Hematopoietic multipotent progenitor cell treated with erythropoietin and hydrocortisone succinate and interleukin-3 and kit ligand, for 6 days (in vitro differentiated cells): ENCODE data around the gene HBQ1.
"Not testable (repeated sequence)": the region's sequence is repeated elsewhere in the genome, so short reads cannot be mapped to it uniquely, and the experiment has no call there.

Source experiments
- DNase-seq: peaks from one replicate; pipeline ENCODE4 v3.0.0-alpha.2; 2015

The HBQ1 gene

DNA sequence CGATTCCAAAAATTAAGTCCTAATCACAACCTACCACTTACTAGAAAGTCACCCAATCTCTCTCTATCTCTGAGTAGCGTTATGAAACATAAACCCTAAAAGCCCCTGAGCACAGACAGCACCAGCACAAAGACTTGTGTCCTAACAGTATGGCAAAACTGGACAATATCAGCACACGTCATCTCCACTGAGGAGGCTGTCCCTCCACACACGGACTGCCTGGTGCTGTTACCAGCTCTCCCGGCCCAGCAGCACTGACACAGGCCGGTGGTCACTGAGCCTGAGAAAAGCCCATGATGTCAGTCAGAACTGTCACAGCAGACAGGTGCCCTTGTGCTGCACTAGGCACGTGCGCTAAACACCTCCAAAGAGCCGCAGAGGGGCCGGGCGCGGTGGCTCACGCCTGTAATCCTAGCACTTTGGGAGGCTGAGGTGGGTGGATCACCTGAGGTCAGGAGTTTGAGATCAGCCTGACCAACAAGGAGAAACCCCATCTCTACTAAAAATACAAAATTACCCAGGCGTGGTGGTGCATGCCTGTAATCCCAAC lies 31.4 kb downstream of the HBQ1 start:
- not testable (repeated sequence) for DNase-seq

- DNase-seq: no peak
Observed at GRCh38 chr16:212999-213398, 32.7 kb downstream of the HBQ1 start.

DNA sequence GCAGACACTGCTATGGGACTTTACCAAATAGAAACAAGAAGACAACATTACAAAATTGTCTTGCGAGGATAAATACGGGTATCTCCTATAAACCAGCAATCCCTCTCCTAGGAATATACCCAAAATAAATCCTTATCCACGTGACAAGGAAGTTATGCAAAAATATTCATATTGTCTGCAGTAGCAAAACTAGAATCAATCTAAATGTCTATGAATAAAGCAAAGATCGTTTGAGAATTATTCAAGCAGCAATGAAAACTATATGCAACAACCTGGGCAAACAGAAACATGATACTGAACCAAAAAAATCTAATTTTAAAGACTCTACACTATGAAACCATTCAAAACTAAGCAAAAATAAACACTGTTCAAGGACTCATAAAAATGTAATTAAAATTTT lies 39.8 kb downstream of the HBQ1 start:
- DNase-seq: no peak

DNA sequence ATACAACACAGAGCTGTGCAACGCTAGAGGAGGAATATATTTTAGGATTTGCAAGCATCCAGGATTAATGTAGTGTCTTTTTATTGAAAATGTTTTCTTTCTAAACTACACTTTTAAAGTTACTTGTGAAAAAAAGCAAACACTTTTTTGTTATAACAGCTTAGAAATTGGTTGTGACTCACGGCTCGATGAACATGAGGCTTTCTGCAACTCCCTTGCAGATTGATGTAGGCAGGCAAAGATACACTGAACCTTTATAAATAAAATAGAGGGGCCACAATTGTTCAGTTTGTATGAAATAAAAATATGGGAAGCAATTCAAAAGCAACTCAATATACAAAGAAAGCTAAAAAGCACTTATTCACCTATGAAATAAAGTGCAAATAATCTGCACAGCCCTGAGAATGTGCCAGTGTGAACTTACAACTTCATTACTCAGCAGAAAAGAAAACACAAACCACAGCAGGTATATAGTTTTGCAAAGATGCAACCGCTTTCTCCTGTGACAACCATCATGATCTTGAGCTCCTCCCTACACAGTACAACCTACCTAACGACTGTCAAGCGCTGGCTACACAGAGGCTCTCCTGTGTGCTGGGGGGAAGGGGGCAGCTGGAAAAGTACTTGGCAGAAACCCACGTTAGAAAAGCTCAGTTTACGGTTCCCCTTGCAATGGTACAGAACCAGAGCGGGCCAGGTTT lies 48.0 kb downstream of the HBQ1 start:
- peak; percentile 59 for DNase-seq

DNA sequence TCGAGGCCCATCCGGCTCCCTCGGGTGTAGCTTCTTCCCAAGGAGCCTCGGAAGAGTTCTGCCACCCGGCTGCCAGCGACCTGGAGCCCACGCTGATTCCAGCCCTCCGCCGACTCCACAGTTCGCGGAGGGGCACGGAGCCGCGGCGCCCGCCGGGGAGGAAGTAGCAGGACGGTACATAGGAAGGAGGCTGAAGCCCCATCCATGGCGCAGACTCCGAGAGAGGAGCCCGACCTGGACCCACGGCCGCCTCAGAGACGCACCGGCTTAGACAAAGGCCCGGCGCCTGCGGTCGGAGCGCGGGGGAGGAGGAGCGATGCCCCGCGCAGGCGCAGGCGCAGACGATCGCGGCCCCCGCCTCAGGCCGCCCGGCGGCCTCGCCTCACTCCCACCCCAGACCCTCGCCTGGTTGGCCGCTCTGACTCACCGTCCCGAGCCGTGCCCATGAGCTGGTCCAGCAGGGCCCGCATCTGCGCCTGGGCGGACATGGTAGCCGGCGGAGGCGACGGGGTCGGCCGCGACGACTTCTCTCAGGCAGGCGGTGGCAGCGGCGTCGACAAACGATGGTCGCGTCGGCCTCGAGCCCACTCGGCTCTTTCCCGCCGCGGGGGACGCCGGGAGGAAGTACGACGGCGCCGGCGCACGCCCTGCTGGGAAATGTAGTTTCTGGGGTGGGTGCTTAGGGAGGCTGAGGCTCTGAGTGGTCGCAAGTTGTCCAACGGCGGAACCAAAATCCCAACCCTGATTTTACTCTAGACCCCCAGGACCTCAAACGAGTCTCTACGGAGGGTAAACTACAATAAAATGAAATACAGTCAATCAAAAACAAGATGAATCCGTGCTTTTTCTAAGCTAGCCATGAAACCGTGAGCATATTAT lies 48.8 kb downstream of the HBQ1 start, which contains the start of gene LUC7L:
TSS of gene LUC7L (minus strand) at position 598 of the 879 bp plus-strand sequence. CDS start at position 488, 110 bp downstream.
- DNase-seq: peak; percentile 92

GRCh38 chr16:229731-230281 lies 49.5 kb downstream of the HBQ1 start:
- DNase-seq: no peak

GRCh38 chr16:230351-230750 lies 50.1 kb downstream of the HBQ1 start:
- not testable (repeated sequence) for DNase-seq
